ENCODE results near the gene SH3GL2. TPM values are rescaled to one million over a fixed set of nuclear protein-coding genes. Genes with fewer than 3 reads are reported as not detected.
"Not testable (repeated sequence)": the region's sequence is repeated elsewhere in the genome, so short reads cannot be mapped to it uniquely, and the experiment has no call there.

The SH3GL2 gene
- total RNA-seq, 4 donors from 2014 or later, result not detected

DNA sequence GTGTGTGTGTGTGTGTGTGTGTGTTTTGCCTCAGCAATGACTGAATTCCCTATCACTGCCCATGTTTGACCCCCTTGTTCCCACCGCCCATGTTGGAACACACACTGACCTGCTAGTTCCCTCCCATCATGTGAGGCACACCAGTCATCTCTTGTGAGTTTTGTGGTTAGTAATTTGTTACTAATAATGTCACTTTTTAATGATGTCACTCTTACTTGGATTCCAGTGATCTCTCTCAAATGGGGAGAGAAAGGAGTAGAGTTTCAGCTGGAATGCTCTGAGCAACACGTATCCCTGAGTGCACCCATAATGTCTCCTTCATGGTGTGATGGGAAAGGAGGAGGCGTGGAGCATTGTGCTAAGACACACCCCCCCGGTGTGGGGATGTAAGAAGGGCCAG is 172.6 kb downstream of the SH3GL2 start:
- WGBS, 2 donors, result 58 to 62% methylated on average over 4 of the region's 4 CpGs
- no peak for TF ChIP-seq POLR2A (IDR thresholded peaks at IDR 0.05)
- TF ChIP-seq, protein P1, sequence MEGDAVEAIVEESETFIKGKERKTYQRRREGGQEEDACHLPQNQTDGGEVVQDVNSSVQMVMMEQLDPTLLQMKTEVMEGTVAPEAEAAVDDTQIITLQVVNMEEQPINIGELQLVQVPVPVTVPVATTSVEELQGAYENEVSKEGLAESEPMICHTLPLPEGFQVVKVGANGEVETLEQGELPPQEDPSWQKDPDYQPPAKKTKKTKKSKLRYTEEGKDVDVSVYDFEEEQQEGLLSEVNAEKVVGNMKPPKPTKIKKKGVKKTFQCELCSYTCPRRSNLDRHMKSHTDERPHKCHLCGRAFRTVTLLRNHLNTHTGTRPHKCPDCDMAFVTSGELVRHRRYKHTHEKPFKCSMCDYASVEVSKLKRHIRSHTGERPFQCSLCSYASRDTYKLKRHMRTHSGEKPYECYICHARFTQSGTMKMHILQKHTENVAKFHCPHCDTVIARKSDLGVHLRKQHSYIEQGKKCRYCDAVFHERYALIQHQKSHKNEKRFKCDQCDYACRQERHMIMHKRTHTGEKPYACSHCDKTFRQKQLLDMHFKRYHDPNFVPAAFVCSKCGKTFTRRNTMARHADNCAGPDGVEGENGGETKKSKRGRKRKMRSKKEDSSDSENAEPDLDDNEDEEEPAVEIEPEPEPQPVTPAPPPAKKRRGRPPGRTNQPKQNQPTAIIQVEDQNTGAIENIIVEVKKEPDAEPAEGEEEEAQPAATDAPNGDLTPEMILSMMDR (IDR thresholded peaks at IDR 0.05), result no peak
- no peak overlapping the region for H3K4me3 ChIP-seq (ENCODE audit: low read depth, poor library complexity, severe bottlenecking)
- intact Hi-C loops (cut with DNase I; ENCODE audit: low total_unique reads), result no loop called here
- DNase-seq (ENCODE audit: low spot score in 2 of 2), result no peak

DNA sequence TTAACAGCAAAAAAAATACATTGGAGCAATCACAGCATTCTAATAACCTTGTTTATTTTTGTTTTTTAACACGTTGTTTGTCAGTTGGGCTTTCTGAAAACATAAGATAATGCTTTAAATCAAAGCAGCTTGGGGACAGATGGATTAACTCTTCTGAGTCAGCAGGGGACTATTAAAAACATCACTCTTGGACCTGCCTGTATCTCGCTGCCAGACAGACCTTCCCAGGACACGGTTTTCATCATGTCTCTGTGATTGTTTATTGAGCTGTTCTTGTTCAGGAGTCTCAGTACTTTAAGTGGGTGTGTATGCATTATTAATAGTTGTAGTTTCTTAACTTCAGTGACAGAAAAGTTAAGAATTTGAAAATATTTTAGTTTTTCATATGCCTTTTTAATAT is 173.2 kb downstream of the SH3GL2 start:
- no peak for DNase-seq (ENCODE audit: low spot score in 2 of 2)
- 42 to 65% methylated on average over 3 of the region's 3 CpGs for WGBS, 2 donors
- no peak overlapping the region for H3K4me3 ChIP-seq (ENCODE audit: low read depth, poor library complexity, severe bottlenecking)
- intact Hi-C loops (cut with DNase I; ENCODE audit: low total_unique reads), result no loop called here
- TF ChIP-seq, protein P1 (IDR thresholded peaks at IDR 0.05), result no peak
- TF ChIP-seq POLR2A (IDR thresholded peaks at IDR 0.05), result no peak

DNA sequence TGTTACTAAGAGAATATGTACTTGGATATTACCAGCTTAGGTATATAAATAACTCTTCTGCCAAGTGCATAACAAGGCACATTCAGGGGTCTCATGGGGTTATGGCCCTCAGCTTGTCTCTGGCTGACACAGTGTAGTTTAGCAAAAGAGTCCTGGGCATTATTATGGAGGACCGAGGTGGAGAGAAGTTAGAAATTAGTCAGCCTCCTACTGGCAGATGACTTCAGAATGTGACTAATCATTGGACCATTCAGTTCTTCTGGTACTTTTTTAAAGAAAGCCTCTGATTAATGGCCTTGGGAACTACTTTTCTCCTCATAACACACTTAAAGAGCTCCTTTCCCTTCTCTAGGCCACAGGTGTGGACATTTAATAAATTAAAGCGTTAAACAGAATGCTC is 178.9 kb downstream of the SH3GL2 start:
- intact Hi-C loops (cut with DNase I; ENCODE audit: low total_unique reads), result no loop called here
- no peak for DNase-seq (ENCODE audit: low spot score in 2 of 2)
- no peak overlapping the region for H3K4me3 ChIP-seq (ENCODE audit: low read depth, poor library complexity, severe bottlenecking)
- TF ChIP-seq, protein P1 (IDR thresholded peaks at IDR 0.05), result no peak
- TF ChIP-seq POLR2A (IDR thresholded peaks at IDR 0.05), result no peak
- 83 to 93% methylated on average over 2 of the region's 2 CpGs for WGBS, 2 donors

DNA sequence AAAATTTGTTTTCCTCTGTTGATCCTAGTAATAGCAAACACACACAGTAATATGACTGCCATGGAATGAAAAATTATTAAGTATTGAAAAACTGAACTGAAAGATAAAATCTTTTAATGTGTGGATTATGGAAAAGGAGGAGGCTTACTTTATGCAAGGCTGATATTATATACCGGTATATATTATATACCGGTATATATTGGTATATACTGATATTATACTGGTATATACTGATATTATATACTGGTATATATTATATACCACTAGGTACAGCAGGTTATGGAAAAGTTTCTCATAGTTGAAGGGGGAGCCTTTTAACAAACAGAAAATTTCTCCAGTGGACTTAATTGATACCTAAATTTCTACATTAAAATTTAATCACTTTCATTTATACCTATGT is 181.4 kb downstream of the SH3GL2 start:
- WGBS, 2 donors, result 96 to 99% methylated on average over 2 of the region's 2 CpGs

DNA sequence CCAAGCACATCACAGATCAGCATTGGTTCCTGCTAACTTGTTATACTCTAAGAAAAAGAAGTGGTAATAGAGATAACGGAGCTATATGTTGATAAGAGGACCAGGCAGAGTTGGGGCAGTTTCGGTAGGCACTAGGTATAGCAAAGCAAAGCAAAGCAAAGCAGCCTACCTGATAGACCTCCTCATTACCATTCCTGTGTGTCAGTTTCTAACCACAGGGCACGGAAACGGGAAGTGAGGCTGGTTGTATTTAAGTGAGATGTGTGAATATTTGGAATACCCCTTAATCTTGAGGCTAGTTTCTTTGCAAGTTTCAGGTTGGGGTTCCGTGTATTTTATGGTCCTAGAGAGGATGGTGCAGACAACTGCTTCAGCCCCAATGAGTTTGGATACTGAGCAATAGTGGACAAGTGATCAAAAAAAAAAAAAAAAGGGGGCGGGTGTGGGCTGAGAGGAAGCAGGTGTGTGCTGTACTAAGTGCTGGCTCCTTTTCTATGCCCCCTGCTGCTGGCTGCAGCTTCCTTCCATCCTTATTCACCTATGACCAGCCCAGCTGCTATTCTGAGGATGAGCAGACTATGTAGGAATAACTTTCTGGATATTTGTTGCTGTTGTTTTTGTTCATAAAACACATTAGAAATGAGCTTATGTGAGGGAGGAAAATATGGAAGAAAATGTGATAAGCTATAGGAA is 183.3 kb downstream of the SH3GL2 start:
- DNase-seq (ENCODE audit: low spot score in 2 of 2), result no peak
- intact Hi-C loops (cut with DNase I; ENCODE audit: low total_unique reads), result no loop called here
- WGBS, 2 donors, result 58 to 68% methylated on average over 6 of the region's 6 CpGs
- TF ChIP-seq, protein P1 (IDR thresholded peaks at IDR 0.05), result no peak
- TF ChIP-seq POLR2A (IDR thresholded peaks at IDR 0.05), result no peak
- H3K4me3 ChIP-seq (ENCODE audit: low read depth, poor library complexity, severe bottlenecking), result no peak overlapping the region

More for the DNA sequence above, 181.4 kb downstream of the SH3GL2 start:
- DNase-seq (ENCODE audit: low spot score in 2 of 2), result no peak
- no peak for TF ChIP-seq POLR2A (IDR thresholded peaks at IDR 0.05)
- TF ChIP-seq, protein P1 (IDR thresholded peaks at IDR 0.05), result no peak
- H3K4me3 ChIP-seq (ENCODE audit: low read depth, poor library complexity, severe bottlenecking), result no peak overlapping the region
- intact Hi-C loops (cut with DNase I; ENCODE audit: low total_unique reads), result no loop called here

DNA sequence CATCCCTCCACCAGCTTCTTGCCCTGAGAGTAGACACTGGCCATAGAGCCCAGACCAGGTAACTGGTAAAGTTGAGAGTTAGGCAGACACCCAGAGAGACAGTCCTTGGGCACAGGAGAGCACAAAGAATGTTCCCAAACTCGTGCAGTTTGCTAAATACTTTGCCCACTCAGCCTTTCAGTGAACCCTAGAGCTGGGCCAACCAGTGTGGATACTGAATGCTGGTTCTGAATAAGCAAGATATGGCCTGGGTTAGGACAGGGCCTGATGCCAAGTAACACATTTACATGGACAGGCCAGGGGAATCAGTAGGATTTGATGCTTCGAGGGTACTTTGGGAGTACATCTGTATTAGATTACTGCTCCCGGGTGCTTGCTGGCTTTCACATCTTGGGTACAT is 185.4 kb downstream of the SH3GL2 start:
- 62 to 70% methylated on average over 2 to 3 of the region's 3 CpGs for WGBS, 2 donors

DNA sequence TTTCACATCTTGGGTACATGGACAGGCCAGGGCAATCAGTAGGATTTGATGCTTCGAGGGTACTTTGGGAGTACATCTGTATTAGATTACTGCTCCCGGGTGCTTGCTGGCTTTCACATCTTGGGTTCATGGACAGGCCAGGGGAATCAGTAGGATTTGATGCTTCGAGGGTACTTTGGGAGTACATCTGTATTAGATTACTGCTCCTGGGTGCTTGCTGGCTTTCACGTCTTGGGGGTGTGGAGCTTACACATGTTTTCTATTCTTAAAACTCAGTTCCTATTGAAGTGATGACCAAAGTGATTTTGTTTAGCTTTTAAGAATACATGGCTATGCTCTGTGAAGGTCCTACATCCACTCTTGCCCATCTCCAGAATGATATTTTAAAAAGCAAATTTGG is 186.3 kb downstream of the SH3GL2 start:
- intact Hi-C loops (cut with DNase I; ENCODE audit: low total_unique reads); DNase-seq (ENCODE audit: low spot score in 2 of 2); H3K4me3 ChIP-seq (ENCODE audit: low read depth, poor library complexity, severe bottlenecking): not testable (repeated sequence)
- WGBS, 2 donors, result 58 to 74% methylated on average over 4 of the region's 4 CpGs

More for the DNA sequence above, 185.4 kb downstream of the SH3GL2 start:
- no peak overlapping the region for H3K4me3 ChIP-seq (ENCODE audit: low read depth, poor library complexity, severe bottlenecking)
- intact Hi-C loops (cut with DNase I; ENCODE audit: low total_unique reads), result no loop called here
- no peak for DNase-seq (ENCODE audit: low spot score in 2 of 2)
- no peak for TF ChIP-seq POLR2A (IDR thresholded peaks at IDR 0.05)
- TF ChIP-seq, protein P1 (IDR thresholded peaks at IDR 0.05), result no peak
